SH-SY5Y (cell line): ENCODE data around the gene CHD9NB.

Experiments
- GATA2 ChIP-seq: IDR thresholded peaks from 2 replicates; pipeline ENCODE4 v1.6.1; 2011; ENCODE audit warnings: mild to moderate bottlenecking, low read depth, low read length
- GATA3 ChIP-seq: IDR thresholded peaks from 2 replicates; pipeline ENCODE4 v1.6.1; 2011; ENCODE audit warnings: low read depth, mild to moderate bottlenecking, low read length, moderate library complexity

The CHD9NB gene

GRCh38 chr16:53052519-53053501 lies at the start of gene CHD9NB:
Gene CHD9NB, minus strand, starts transcription at chr16:53052897. Its CDS starts 8,739 bp downstream, at chr16:53044158.
- no peak for TF ChIP-seq GATA3
- TF ChIP-seq GATA2: no peak

GRCh38 chr16:53100889-53101288 lies 48.2 kb upstream of the CHD9NB start:
- no peak for TF ChIP-seq GATA3
- TF ChIP-seq GATA2: no peak

GRCh38 chr16:53100131-53100748 lies 47.5 kb upstream of the CHD9NB start:
- TF ChIP-seq GATA2 (no peak), GATA3 (no peak)

- TF ChIP-seq GATA3: no peak
- no peak for TF ChIP-seq GATA2
These were observed 46.8 kb upstream of the CHD9NB start for GRCh38 chr16:53099318-53100130.

GRCh38 chr16:53098526-53099317 lies 46.0 kb upstream of the CHD9NB start:
- TF ChIP-seq GATA3 (no peak), GATA2 (no peak)

GRCh38 chr16:53097190-53097589 lies 44.5 kb upstream of the CHD9NB start:
- TF ChIP-seq GATA3 (no peak), GATA2 (no peak)

GRCh38 chr16:53094013-53094630 lies 41.4 kb upstream of the CHD9NB start:
- TF ChIP-seq GATA2 (no peak), GATA3 (no peak)

- no peak for TF ChIP-seq GATA3
- TF ChIP-seq GATA2: no peak
These were observed 40.6 kb upstream of the CHD9NB start for GRCh38 chr16:53093162-53093744.

- TF ChIP-seq GATA2 (no peak), GATA3 (no peak)
These were observed 39.6 kb upstream of the CHD9NB start for GRCh38 chr16:53092284-53092683.

- TF ChIP-seq GATA3: no peak
- TF ChIP-seq GATA2: no peak
These were observed 38.9 kb upstream of the CHD9NB start for GRCh38 chr16:53091466-53092211.

- TF ChIP-seq GATA2: no peak
- no peak for TF ChIP-seq GATA3
These were observed 38.1 kb upstream of the CHD9NB start for GRCh38 chr16:53090591-53091411.
